ENCODE data around the gene YTHDF1. TPM values are rescaled to one million over a fixed set of nuclear protein-coding genes. Genes with fewer than 3 reads are reported as not detected.

Gene YTHDF1
- total RNA-seq, 1 donor from 2014 or later = 22.2 TPM

- intact Hi-C loops (cut with micrococcal nuclease) = loop anchor here (10.0 kb wide), 1 partner anchor 120 kb away; no protein-coding TSS in a partner anchor
- no peak for TF ChIP-seq CTCF (IDR thresholded peaks at IDR 0.05; ENCODE audit: borderline replicate concordance)
- Histone ChIP-seq H3K4me3 (peak overlapping the region; percentile 23), H3K27ac (replicated peaks) (no peak overlapping the region), H3K4me1 (peaks cover 38% of the 10 kb centered on the region), H3K9me3 (replicated peaks) (no peaks in the 10 kb centered on the region), H3K36me3 (no peaks in the 10 kb centered on the region), H3K27me3 (ENCODE audit: low read depth) (peaks cover 100% of the 10 kb centered on the region)
- no peak for DNase-seq
Observed at GRCh38 chr20:63174309-63175037, 41.5 kb downstream of the YTHDF1 start.

GRCh38 chr20:63173552-63174191 lies 42.3 kb downstream of the YTHDF1 start:
- DNase-seq = no peak
- no peak for TF ChIP-seq CTCF (IDR thresholded peaks at IDR 0.05; ENCODE audit: borderline replicate concordance)
- no peaks in the 10 kb centered on the region for H3K9me3 ChIP-seq (replicated peaks)
- H3K27me3 ChIP-seq (ENCODE audit: low read depth) = peaks cover 100% of the 10 kb centered on the region
- H3K36me3 ChIP-seq = no peaks in the 10 kb centered on the region
- peaks cover 32% of the 10 kb centered on the region for H3K4me1 ChIP-seq
- intact Hi-C loops (cut with micrococcal nuclease) = loop anchor here (10.0 kb wide), 1 partner anchor 119 kb away; no protein-coding TSS in a partner anchor
- no peak overlapping the region for H3K27ac ChIP-seq (replicated peaks)
- H3K4me3 ChIP-seq = no peak overlapping the region

GRCh38 chr20:63172726-63173125 lies 43.2 kb downstream of the YTHDF1 start:
- H3K9me3 ChIP-seq (replicated peaks) = no peaks in the 10 kb centered on the region
- H3K27ac ChIP-seq (replicated peaks) = no peak overlapping the region
- no peak for DNase-seq
- H3K4me3 ChIP-seq = no peak overlapping the region
- peaks cover 100% of the 10 kb centered on the region for H3K27me3 ChIP-seq (ENCODE audit: low read depth)
- intact Hi-C loops (cut with micrococcal nuclease) = loop anchor here (10.0 kb wide), 1 partner anchor 118 kb away; no protein-coding TSS in a partner anchor
- TF ChIP-seq CTCF (IDR thresholded peaks at IDR 0.05; ENCODE audit: borderline replicate concordance) = no peak
- H3K4me1 ChIP-seq = peaks cover 24% of the 10 kb centered on the region
- H3K36me3 ChIP-seq = no peaks in the 10 kb centered on the region

- H3K9me3 ChIP-seq (replicated peaks) = no peaks in the 10 kb centered on the region
- H3K36me3 ChIP-seq = no peaks in the 10 kb centered on the region
- no peak overlapping the region for H3K4me3 ChIP-seq
- H3K27ac ChIP-seq (replicated peaks) = no peak overlapping the region
- intact Hi-C loops (cut with micrococcal nuclease) = loop anchor here (10.0 kb wide), 1 partner anchor 117 kb away; no protein-coding TSS in a partner anchor
- peaks cover 16% of the 10 kb centered on the region for H3K4me1 ChIP-seq
- no peak for TF ChIP-seq CTCF (IDR thresholded peaks at IDR 0.05; ENCODE audit: borderline replicate concordance)
- H3K27me3 ChIP-seq (ENCODE audit: low read depth) = peaks cover 97% of the 10 kb centered on the region
- DNase-seq = no peak
Observed at GRCh38 chr20:63171991-63172390, 43.9 kb downstream of the YTHDF1 start.

GRCh38 chr20:63169681-63170080 lies 46.2 kb downstream of the YTHDF1 start:
- Histone ChIP-seq H3K36me3 (no peaks in the 10 kb centered on the region), H3K27ac (replicated peaks) (no peak overlapping the region), H3K27me3 (ENCODE audit: low read depth) (peaks cover 97% of the 10 kb centered on the region), H3K4me3 (no peak overlapping the region), H3K9me3 (replicated peaks) (no peaks in the 10 kb centered on the region), H3K4me1 (peaks cover 3% of the 10 kb centered on the region)
- intact Hi-C loops (cut with micrococcal nuclease) = loop anchor here (10.0 kb wide), 1 partner anchor 115 kb away; no protein-coding TSS in a partner anchor
- no peak for TF ChIP-seq CTCF (IDR thresholded peaks at IDR 0.05; ENCODE audit: borderline replicate concordance)
- no peak for DNase-seq

Measured in left ventricle myocardium inferior (tissue), 1 donor.